Hepatocyte (in vitro differentiated cells): ENCODE measurements around the gene RALGAPA2. TPM values are rescaled to one million over a fixed set of nuclear protein-coding genes. Genes with fewer than 3 reads are reported as not detected.

Experiments
- DNase-seq: peaks from one replicate; pipeline ENCODE4 v3.0.0-alpha.2; 2016; ENCODE audit warnings: low spot score
- H2AFZ ChIP-seq: fragments of 200-600 bp; sonication (generic); 2 replicates; pipeline ENCODE4 v1.6.0; 2016; ENCODE audit warnings: antibody characterized with exemption, mild to moderate bottlenecking
- H3K27ac ChIP-seq: fragments of 200-600 bp; sonication (generic); 2 replicates; pipeline ENCODE4 v1.5.1; 2016; ENCODE audit warnings: mild to moderate bottlenecking
- H3K27me3 ChIP-seq: fragments of 200-600 bp; sonication (generic); 2 replicates; pipeline ENCODE4 v1.6.1; 2016
- H3K36me3 ChIP-seq: fragments of 200-600 bp; sonication (generic); replicated peaks from 2 replicates; pipeline ENCODE4 v1.5.1; 2016; ENCODE audit warnings: low read depth; ENCODE audit not compliant: insufficient read depth
- H3K4me1 ChIP-seq: fragments of 200-600 bp; sonication (generic); 2 replicates; pipeline ENCODE4 v1.5.1; 2016; ENCODE audit warnings: mild to moderate bottlenecking, moderate library complexity; ENCODE audit not compliant: insufficient read depth
- H3K4me2 ChIP-seq: fragments of 200-600 bp; sonication (generic); 2 replicates; pipeline ENCODE4 v1.6.0; 2016
- H3K4me3 ChIP-seq: fragments of 200-600 bp; sonication (generic); 2 replicates; pipeline ENCODE4 v1.5.1; 2016; ENCODE audit warnings: mild to moderate bottlenecking
- H3K79me2 ChIP-seq: fragments of 200-600 bp; sonication (generic); 2 replicates; pipeline ENCODE4 v1.6.0; 2017; ENCODE audit warnings: mild to moderate bottlenecking
- H3K9me2 ChIP-seq: fragments of 200-600 bp; sonication (generic); replicated peaks from 2 replicates; pipeline ENCODE4 v1.6.0; 2017; ENCODE audit warnings: mild to moderate bottlenecking; ENCODE audit not compliant: insufficient read depth
- H3K9me3 ChIP-seq: fragments of 200-600 bp; sonication (generic); 2 replicates; pipeline ENCODE4 v1.5.1; 2016; ENCODE audit warnings: low read depth, mild to moderate bottlenecking
- H4K20me1 ChIP-seq: fragments of 200-600 bp; sonication (generic); 2 replicates; pipeline ENCODE4 v1.6.0; 2016; ENCODE audit warnings: mild to moderate bottlenecking; ENCODE audit not compliant: insufficient read depth, poor library complexity, severe bottlenecking
- CTCF ChIP-seq: fragments of 200-600 bp; sonication (generic); IDR thresholded peaks from 2 replicates; pipeline ENCODE4 v1.5.1; 2016; ENCODE audit warnings: antibody characterized with exemption, mild to moderate bottlenecking; ENCODE audit not compliant: poor library complexity
- EZH2 ChIP-seq: fragments of 200-600 bp; sonication (generic); IDR thresholded peaks from 2 replicates; pipeline ENCODE4 v1.6.1; 2016; ENCODE audit warnings: antibody characterized with exemption, mild to moderate bottlenecking, borderline replicate concordance
- EZH2phosphoT487 ChIP-seq: fragments of 200-600 bp; sonication (generic); IDR thresholded peaks from one replicate; pipeline ENCODE4 v1.6.1; 2018; ENCODE audit warnings: antibody characterized with exemption, mild to moderate bottlenecking, low read depth, moderate library complexity; ENCODE audit not compliant: unreplicated experiment, severe bottlenecking
- WGBS: methylation state at CpG from one replicate; pipeline ENCODE4 v1.1.6; 2016; ENCODE audit warnings: low lambda C conversion rate; ENCODE audit errors: missing lambda C conversion rate; 5-methylcytosine and 5-hydroxymethylcytosine counted together
- polyA plus RNA-seq: library from polyadenylated mRNA; unstranded; fragments of >200 nt; fragmentation: Nextera tagmentation; extraction: Ambion mirVana; gene quantifications from 2 replicates; pipeline ENCODE4 v1.2.1, GENCODE V29; 2016
- total RNA-seq: library from RNA; depleted of rRNA; stranded (reverse); fragments of >200 nt; gene quantifications from 2 replicates; pipeline ENCODE4 v1.2.3, GENCODE V29; 2014

The RALGAPA2 gene
- total and polyA plus RNA-seq, 2 experiments from 2014 or later: 16.8 to 35.3 TPM

DNA sequence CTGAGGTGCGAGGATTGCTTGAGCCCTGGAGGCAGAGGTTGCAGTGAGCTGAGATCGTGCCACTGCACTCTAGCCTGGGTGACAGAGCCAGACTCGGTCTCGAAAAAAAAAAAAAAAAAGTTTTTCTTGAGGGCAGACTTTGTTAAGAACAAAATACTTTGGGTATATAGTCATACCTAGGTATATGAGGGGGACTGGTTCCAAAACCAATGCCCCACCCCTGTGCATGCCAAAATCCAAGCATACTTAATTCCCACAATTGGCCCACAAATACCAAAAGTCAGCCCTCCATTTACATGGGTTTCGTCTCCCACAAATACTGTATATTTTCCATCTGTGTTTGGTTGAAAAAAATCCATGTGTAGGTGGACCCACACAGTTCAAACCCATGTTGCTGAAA is 224.6 kb downstream of the RALGAPA2 start:
- TF ChIP-seq EZH2phosphoT487: no peak
- TF ChIP-seq CTCF: no peak
- TF ChIP-seq EZH2: no peak
- Histone ChIP-seq H3K36me3 (no peaks in the 10 kb centered on the region), H3K9me3 (no peaks in the 10 kb centered on the region), H3K4me1 (peaks cover 4% of the 10 kb centered on the region), H3K27me3 (no peaks in the 10 kb centered on the region), H3K9me2 (no peaks in the 10 kb centered on the region), H2AFZ (no peak overlapping the region), H3K27ac (no peak overlapping the region), H3K79me2 (no peaks in the 10 kb centered on the region), H3K4me3 (no peak overlapping the region), H3K4me2 (no peak overlapping the region), H4K20me1 (no peaks in the 10 kb centered on the region)
- WGBS: 99% methylated on average over 5 of the region's 5 CpGs
- DNase-seq: no peak

DNA sequence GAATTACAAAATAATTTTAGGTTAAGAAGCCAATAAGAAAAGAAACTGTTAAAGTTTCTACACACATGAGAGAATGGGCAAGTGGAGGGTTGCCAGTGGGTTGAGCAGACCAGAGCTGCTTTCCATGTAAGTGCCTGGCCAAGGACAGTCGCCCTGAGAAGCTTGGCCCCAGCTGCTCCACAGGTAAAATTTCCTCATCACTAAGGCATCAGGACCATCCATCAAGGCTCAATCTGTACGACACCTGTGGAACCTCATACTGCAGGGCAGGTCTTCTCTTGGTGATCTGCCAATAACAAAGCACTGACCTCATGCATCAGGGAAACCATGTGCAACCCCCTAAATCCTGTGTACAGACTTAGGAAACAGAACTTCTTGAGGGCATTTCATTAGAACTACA is 229.1 kb downstream of the RALGAPA2 start:
- no peaks in the 10 kb centered on the region for H3K27me3 ChIP-seq
- H3K79me2 ChIP-seq: no peaks in the 10 kb centered on the region
- H3K27ac ChIP-seq: no peak overlapping the region
- no peaks in the 10 kb centered on the region for H3K9me3 ChIP-seq
- H4K20me1 ChIP-seq: no peaks in the 10 kb centered on the region
- H3K4me1 ChIP-seq: peaks cover 11% of the 10 kb centered on the region
- no peak for DNase-seq
- H2AFZ ChIP-seq: no peak overlapping the region
- H3K4me2 ChIP-seq: no peak overlapping the region
- H3K9me2 ChIP-seq: no peaks in the 10 kb centered on the region
- no peak for TF ChIP-seq EZH2
- no peak for TF ChIP-seq CTCF
- no peak for TF ChIP-seq EZH2phosphoT487
- 98% methylated on average over 2 of the region's 2 CpGs for WGBS
- no peak overlapping the region for H3K4me3 ChIP-seq
- H3K36me3 ChIP-seq: no peaks in the 10 kb centered on the region

GRCh38 chr20:20482453-20482852 is 230.0 kb downstream of the RALGAPA2 start:
- Histone ChIP-seq H3K36me3 (no peaks in the 10 kb centered on the region), H3K9me2 (no peaks in the 10 kb centered on the region), H3K4me1 (peaks cover 11% of the 10 kb centered on the region), H3K4me3 (no peak overlapping the region), H3K79me2 (no peaks in the 10 kb centered on the region), H3K27me3 (no peaks in the 10 kb centered on the region), H3K9me3 (no peaks in the 10 kb centered on the region), H2AFZ (no peak overlapping the region), H3K27ac (no peak overlapping the region), H3K4me2 (no peak overlapping the region), H4K20me1 (no peaks in the 10 kb centered on the region)
- WGBS: 85% methylated on average over 4 of the region's 4 CpGs
- TF ChIP-seq EZH2: no peak
- no peak for TF ChIP-seq CTCF
- no peak for TF ChIP-seq EZH2phosphoT487
- no peak for DNase-seq

DNA sequence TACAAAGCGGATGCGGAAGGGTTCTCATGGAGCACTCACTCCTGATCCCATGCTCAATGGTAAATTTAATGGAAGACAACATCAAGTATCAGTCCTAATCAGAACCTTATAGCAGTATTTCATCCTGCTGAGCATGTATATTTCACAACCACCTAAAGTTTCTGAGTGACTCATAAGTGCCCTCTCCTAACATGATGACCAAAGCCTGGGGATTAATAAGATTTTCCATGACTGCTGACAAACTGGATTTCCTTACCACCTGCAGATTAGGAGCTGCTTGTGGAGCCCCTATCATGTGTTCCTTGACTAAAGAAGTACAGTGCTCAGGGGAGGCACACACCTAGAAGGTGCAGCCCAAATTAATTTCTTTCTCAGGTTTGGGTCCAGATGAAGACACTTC is 231.8 kb downstream of the RALGAPA2 start:
- no peak overlapping the region for H3K4me2 ChIP-seq
- whole genome bisulfite sequencing: 96% methylated on average over 2 of the region's 2 CpGs

More for the DNA sequence above, 231.8 kb downstream of the RALGAPA2 start:
- DNase-seq: peak; percentile 40
- Histone ChIP-seq H4K20me1 (no peaks in the 10 kb centered on the region), H3K9me3 (no peaks in the 10 kb centered on the region), H3K36me3 (no peaks in the 10 kb centered on the region), H3K27ac (no peak overlapping the region), H2AFZ (no peak overlapping the region), H3K79me2 (no peaks in the 10 kb centered on the region), H3K27me3 (no peaks in the 10 kb centered on the region), H3K4me3 (no peak overlapping the region), H3K4me1 (peaks cover 11% of the 10 kb centered on the region), H3K9me2 (no peaks in the 10 kb centered on the region)
- TF ChIP-seq EZH2phosphoT487: no peak
